Measurements from ENCODE around the gene ZNF618.

DNA sequence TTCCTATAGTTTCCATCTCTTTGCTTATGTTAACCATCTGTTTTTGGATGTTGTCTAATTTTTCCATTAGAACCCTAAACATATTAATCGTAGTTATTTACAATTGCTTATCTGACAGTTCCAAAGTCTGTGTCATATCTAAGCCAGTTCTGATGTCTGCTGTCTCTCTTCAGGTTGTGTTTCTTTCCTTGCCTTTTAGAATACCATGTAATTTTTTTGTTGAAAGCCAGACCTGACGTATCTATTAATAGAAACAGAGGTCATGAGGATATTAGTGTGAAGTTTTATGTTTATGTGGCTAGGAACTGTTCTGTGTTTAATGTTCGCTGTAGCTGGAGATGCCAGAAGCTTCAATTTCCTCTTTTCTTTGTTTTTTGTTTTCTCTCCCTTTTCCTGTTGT is 52.2 kb downstream of the ZNF618 start:
- TF ChIP-seq, protein P1, sequence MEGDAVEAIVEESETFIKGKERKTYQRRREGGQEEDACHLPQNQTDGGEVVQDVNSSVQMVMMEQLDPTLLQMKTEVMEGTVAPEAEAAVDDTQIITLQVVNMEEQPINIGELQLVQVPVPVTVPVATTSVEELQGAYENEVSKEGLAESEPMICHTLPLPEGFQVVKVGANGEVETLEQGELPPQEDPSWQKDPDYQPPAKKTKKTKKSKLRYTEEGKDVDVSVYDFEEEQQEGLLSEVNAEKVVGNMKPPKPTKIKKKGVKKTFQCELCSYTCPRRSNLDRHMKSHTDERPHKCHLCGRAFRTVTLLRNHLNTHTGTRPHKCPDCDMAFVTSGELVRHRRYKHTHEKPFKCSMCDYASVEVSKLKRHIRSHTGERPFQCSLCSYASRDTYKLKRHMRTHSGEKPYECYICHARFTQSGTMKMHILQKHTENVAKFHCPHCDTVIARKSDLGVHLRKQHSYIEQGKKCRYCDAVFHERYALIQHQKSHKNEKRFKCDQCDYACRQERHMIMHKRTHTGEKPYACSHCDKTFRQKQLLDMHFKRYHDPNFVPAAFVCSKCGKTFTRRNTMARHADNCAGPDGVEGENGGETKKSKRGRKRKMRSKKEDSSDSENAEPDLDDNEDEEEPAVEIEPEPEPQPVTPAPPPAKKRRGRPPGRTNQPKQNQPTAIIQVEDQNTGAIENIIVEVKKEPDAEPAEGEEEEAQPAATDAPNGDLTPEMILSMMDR (IDR thresholded peaks at IDR 0.05) = no peak
- TF ChIP-seq POLR2AphosphoS5 (IDR thresholded peaks at IDR 0.05) (no peak), POLR2A (IDR thresholded peaks at IDR 0.05) (no peak)

Measured in prostate gland (tissue), 2 donors.